Breast epithelium (tissue), 4 donors: ENCODE data around the gene PRKAR1B. TPM values are rescaled to one million over a fixed set of nuclear protein-coding genes. Genes with fewer than 3 reads are reported as not detected.

Experiments
- DNase-seq, 2 donors: peaks; one replicate each; pipeline ENCODE4 v3.0.0-alpha.2; 2019; ENCODE audit warnings: low spot score in 2 of 2
- H3K27ac ChIP-seq, 2 donors: fragments of 200-600 bp; sonication (generic) in 1 of 2; one replicate each; pipeline ENCODE4 v1.5.1; 2016 to 2019; ENCODE audit warnings: mild to moderate bottlenecking in 1 of 2
- H3K27me3 ChIP-seq, 2 donors: fragments of 200-600 bp; sonication (generic) in 1 of 2; one replicate each; pipeline versions ENCODE4 v1.5.1 to v1.6.0; 2017 to 2019; ENCODE audit warnings: control low read depth in 1 of 2, mild to moderate bottlenecking in 1 of 2
- H3K36me3 ChIP-seq: fragments of 200-600 bp; one replicate; pipeline ENCODE4 v1.5.1; 2019
- H3K4me1 ChIP-seq, 2 donors: fragments of 200-600 bp; sonication (generic); one replicate each; pipeline ENCODE4 v1.5.1; 2016 to 2019; ENCODE audit warnings: control low read depth in 1 of 2
- H3K4me3 ChIP-seq, 3 donors: fragments of 200-600 bp; sonication (generic); 1 replicate in 2 of 3; 2 replicates in 1 of 3; pipeline ENCODE4 v1.5.1; 2016 to 2019; ENCODE audit warnings: mild to moderate bottlenecking in 3 of 3, moderate library complexity in 2 of 3
- H3K9me3 ChIP-seq, 2 donors: fragments of 200-600 bp; sonication (generic) in 1 of 2; one replicate each; pipeline ENCODE4 v1.5.1; 2016 to 2019; ENCODE audit warnings: control low read depth in 1 of 2
- POLR2A ChIP-seq: fragments of 450-650 bp; IDR thresholded peaks from one replicate; pipeline ENCODE4 v1.6.1; 2016; ENCODE audit warnings: antibody characterized with exemption, mild to moderate bottlenecking, moderate library complexity
- POLR2AphosphoS5 ChIP-seq, 3 donors: sonication (generic); formaldehyde crosslinking; IDR thresholded peaks; one replicate each; pipeline ENCODE4 v1.6.1; 2017; ENCODE audit warnings: antibody characterized with exemption in 3 of 3
- intact Hi-C: fragments of 100-400 bp; cut with DNase I; formaldehyde crosslinking; loops from one replicate; pipeline ENCODE4 v1.15.1; 2023; ENCODE audit warnings: low total_unique reads
- total RNA-seq, 3 donors: library from RNA; depleted of rRNA; stranded (reverse); fragments of >200 nt; gene quantifications; one replicate each; pipeline ENCODE4 v1.1.0, GENCODE V29; 2016
- TF ChIP-seq, protein P1 (sequence below), 3 donors: fragments of 450-650 bp; IDR thresholded peaks; one replicate each; pipeline ENCODE4 v1.5.1; 2016 to 2017; ENCODE audit warnings: antibody characterized with exemption in 3 of 3, mild to moderate bottlenecking in 3 of 3, moderate library complexity in 3 of 3

Gene PRKAR1B
- total RNA-seq, 3 donors from 2014 or later = 3.7 to 10.5 (median 7.9) TPM

DNA sequence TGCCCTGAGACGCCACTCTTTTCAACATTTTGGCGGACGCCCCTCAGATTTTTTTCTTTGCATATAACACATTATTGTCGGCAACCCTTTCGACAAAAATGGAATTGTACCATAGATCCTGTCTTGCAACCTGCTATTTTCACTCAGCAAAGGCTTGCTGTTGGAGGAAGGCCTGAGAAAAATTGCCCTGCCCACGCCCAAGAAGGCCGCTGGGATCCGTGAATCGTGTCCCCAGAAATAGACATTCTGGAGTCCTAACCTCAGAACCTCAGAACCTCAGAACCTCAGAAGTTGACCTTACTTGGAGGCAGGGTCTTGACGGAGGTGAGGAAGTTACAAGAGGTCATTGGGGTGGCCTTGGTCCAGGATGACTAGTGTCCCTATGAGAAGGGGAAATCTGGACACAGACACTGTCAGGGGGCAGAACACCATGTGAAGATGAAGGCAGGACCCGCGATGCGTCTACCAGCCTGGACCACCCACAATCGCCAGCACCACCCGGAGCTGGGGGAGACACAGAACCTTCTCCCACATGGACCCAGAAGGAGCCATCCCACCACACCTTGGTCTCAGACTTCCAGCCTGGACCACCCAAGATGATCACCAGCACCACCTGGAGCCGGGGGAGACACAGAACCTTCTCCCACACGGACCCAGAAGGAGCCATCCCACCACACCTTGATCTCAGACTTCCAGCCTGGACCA is 19.6 kb downstream of the PRKAR1B start:
- H3K36me3 ChIP-seq = no peaks in the 10 kb centered on the region
- intact Hi-C loops = no loop called here
- peak overlapping the region in 1 of 2 donors; percentile 7 for H3K27ac ChIP-seq
- peak in 1 of 2 donors; percentile 7 for DNase-seq
- peaks cover 0 to 3% of the 10 kb centered on the region in 2 donors for H3K4me1 ChIP-seq
- no peaks in the 10 kb centered on the region for H3K27me3 ChIP-seq
- H3K4me3 ChIP-seq = no peak overlapping the region
- peaks cover 4 to 5% of the 10 kb centered on the region in 2 donors for H3K9me3 ChIP-seq
- TF ChIP-seq, protein P1, sequence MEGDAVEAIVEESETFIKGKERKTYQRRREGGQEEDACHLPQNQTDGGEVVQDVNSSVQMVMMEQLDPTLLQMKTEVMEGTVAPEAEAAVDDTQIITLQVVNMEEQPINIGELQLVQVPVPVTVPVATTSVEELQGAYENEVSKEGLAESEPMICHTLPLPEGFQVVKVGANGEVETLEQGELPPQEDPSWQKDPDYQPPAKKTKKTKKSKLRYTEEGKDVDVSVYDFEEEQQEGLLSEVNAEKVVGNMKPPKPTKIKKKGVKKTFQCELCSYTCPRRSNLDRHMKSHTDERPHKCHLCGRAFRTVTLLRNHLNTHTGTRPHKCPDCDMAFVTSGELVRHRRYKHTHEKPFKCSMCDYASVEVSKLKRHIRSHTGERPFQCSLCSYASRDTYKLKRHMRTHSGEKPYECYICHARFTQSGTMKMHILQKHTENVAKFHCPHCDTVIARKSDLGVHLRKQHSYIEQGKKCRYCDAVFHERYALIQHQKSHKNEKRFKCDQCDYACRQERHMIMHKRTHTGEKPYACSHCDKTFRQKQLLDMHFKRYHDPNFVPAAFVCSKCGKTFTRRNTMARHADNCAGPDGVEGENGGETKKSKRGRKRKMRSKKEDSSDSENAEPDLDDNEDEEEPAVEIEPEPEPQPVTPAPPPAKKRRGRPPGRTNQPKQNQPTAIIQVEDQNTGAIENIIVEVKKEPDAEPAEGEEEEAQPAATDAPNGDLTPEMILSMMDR (IDR thresholded peaks at IDR 0.05) = no peak
- TF ChIP-seq POLR2AphosphoS5 (IDR thresholded peaks at IDR 0.05) (no peak), POLR2A (no peak)

GRCh38 chr7:706721-707120 is 20.4 kb downstream of the PRKAR1B start:
- Histone ChIP-seq H3K36me3 (no peaks in the 10 kb centered on the region), H3K4me1 (peaks cover 0 to 3% of the 10 kb centered on the region in 2 donors), H3K4me3 (no peak overlapping the region), H3K27ac (no peak overlapping the region), H3K9me3 (peaks cover 4 to 5% of the 10 kb centered on the region in 2 donors), H3K27me3 (no peaks in the 10 kb centered on the region)
- TF ChIP-seq, protein P1 (IDR thresholded peaks at IDR 0.05) = no peak
- TF ChIP-seq POLR2AphosphoS5 (IDR thresholded peaks at IDR 0.05) (no peak), POLR2A (no peak)
- DNase-seq = no peak
- intact Hi-C loops = no loop called here

GRCh38 chr7:703049-703448 is 24.0 kb downstream of the PRKAR1B start:
- no peak overlapping the region for H3K27ac ChIP-seq
- no peaks in the 10 kb centered on the region for H3K27me3 ChIP-seq
- H3K36me3 ChIP-seq = no peaks in the 10 kb centered on the region
- TF ChIP-seq POLR2AphosphoS5 (IDR thresholded peaks at IDR 0.05) = no peak
- TF ChIP-seq, protein P1 (IDR thresholded peaks at IDR 0.05) = no peak
- no peak for TF ChIP-seq POLR2A
- peaks cover 4 to 5% of the 10 kb centered on the region in 2 donors for H3K9me3 ChIP-seq
- intact Hi-C loops = no loop called here
- no peak for DNase-seq
- no peak overlapping the region for H3K4me3 ChIP-seq
- H3K4me1 ChIP-seq = no peaks in the 10 kb centered on the region

DNA sequence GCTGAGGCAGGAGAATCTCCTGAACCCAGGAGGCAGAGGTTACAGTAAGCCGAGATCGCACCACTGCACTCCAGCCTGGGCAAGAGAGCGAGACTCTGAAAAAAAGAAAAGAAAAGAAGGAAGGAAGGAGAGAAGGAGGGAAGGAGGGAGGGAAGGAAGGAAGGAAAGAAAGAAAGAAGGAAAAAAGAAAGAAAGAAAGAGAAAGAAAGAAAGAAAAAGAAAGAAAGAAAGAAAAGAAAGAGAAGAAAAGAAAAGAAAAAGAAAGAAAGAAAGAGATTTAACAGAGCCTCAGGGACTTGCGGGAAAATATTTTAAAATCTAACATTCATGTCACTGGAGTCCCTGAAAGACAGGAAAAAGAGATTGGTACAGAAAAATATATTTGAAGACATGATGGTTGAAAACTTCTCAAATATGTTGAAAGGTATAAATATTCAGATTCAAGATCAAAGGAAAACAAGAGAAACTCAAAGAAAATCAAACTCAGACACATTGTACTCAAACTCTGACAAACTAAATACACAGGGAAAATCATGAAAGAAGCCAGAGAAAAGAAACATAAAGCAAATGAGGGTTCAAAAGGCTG is 25.9 kb downstream of the PRKAR1B start:
- TF ChIP-seq, protein P1 (IDR thresholded peaks at IDR 0.05) = no peak
- TF ChIP-seq POLR2A (no peak), POLR2AphosphoS5 (IDR thresholded peaks at IDR 0.05) (no peak)
- Histone ChIP-seq H3K4me1 (no peaks in the 10 kb centered on the region), H3K9me3 (peaks cover 4 to 5% of the 10 kb centered on the region in 2 donors), H3K4me3 (no peak overlapping the region), H3K27ac (no peak overlapping the region), H3K27me3 (no peaks in the 10 kb centered on the region), H3K36me3 (no peaks in the 10 kb centered on the region)
- intact Hi-C loops = no loop called here
- no peak for DNase-seq

- no peak overlapping the region for H3K4me3 ChIP-seq
- intact Hi-C loops = no loop called here
- TF ChIP-seq, protein P1 (IDR thresholded peaks at IDR 0.05) = no peak
- TF ChIP-seq POLR2A = no peak
- no peak for TF ChIP-seq POLR2AphosphoS5 (IDR thresholded peaks at IDR 0.05)
- H3K36me3 ChIP-seq = no peaks in the 10 kb centered on the region
- no peaks in the 10 kb centered on the region for H3K4me1 ChIP-seq
- DNase-seq = no peak
- peaks cover 4 to 5% of the 10 kb centered on the region in 2 donors for H3K9me3 ChIP-seq
- H3K27me3 ChIP-seq = no peaks in the 10 kb centered on the region
- no peak overlapping the region for H3K27ac ChIP-seq
Observed at GRCh38 chr7:699476-700170, 27.5 kb downstream of the PRKAR1B start.
